MM.1S (cell line): ENCODE measurements around the gene GPRIN2.
"Not testable (repeated sequence)": the region's sequence is repeated elsewhere in the genome, so short reads cannot be mapped to it uniquely, and the experiment has no call there.

Experiments used
- DNase-seq: peaks from one replicate; pipeline ENCODE4 v3.0.0-alpha.2; 2015
- H2AFZ ChIP-seq: fragments of 300-600 bp; sonication (generic); 2 replicates; pipeline ENCODE4 v1.6.0; 2016; ENCODE audit warnings: antibody characterized with exemption, low read length
- H3F3A ChIP-seq: fragments of 300-600 bp; sonication (generic); 2 replicates; pipeline ENCODE4 v1.6.1; 2016; ENCODE audit warnings: mild to moderate bottlenecking, antibody characterized with exemption, low read length, moderate library complexity, mixed read lengths; ENCODE audit not compliant: insufficient read depth
- H3K27ac ChIP-seq: fragments of 300-600 bp; sonication (generic); 2 replicates; pipeline ENCODE4 v1.5.1; 2016; ENCODE audit warnings: mild to moderate bottlenecking, low read length
- H3K27me3 ChIP-seq: fragments of 300-600 bp; sonication (generic); replicated peaks from 2 replicates; pipeline ENCODE4 v1.6.0; 2016; ENCODE audit warnings: low read length; ENCODE audit not compliant: insufficient read depth
- H3K36me3 ChIP-seq: fragments of 300-600 bp; sonication (generic); replicated peaks from 2 replicates; pipeline ENCODE4 v1.6.1; 2016; ENCODE audit warnings: mild to moderate bottlenecking, low read length, mixed read lengths; ENCODE audit not compliant: insufficient read depth
- H3K4me1 ChIP-seq: fragments of 300-600 bp; sonication (generic); 2 replicates; pipeline ENCODE4 v1.6.1; 2016; ENCODE audit warnings: low read length, mixed read lengths
- H3K4me2 ChIP-seq: fragments of 300-600 bp; sonication (generic); 2 replicates; pipeline ENCODE4 v1.6.0; 2016; ENCODE audit warnings: low read depth, low read length
- H3K4me3 ChIP-seq: fragments of 300-600 bp; sonication (generic); 2 replicates; pipeline ENCODE4 v1.5.1; 2016; ENCODE audit warnings: low read length, mixed read lengths
- H3K79me2 ChIP-seq: fragments of 300-600 bp; sonication (generic); 2 replicates; pipeline ENCODE4 v1.6.1; 2016; ENCODE audit warnings: mixed run types, low read length, mixed read lengths
- H3K9ac ChIP-seq: fragments of 300-600 bp; sonication (generic); 2 replicates; pipeline ENCODE4 v1.6.1; 2016; ENCODE audit warnings: low read length, mixed read lengths
- H3K9me2 ChIP-seq: fragments of 300-600 bp; sonication (generic); replicated peaks from 2 replicates; pipeline ENCODE4 v1.6.1; 2016; ENCODE audit warnings: mild to moderate bottlenecking, low read length, mixed read lengths; ENCODE audit not compliant: insufficient read depth
- H3K9me3 ChIP-seq: fragments of 300-600 bp; sonication (generic); replicated peaks from 2 replicates; pipeline ENCODE4 v1.6.1; 2016; ENCODE audit warnings: mild to moderate bottlenecking, low read length, mixed read lengths; ENCODE audit not compliant: insufficient read depth
- H4K20me1 ChIP-seq: fragments of 300-600 bp; sonication (generic); 2 replicates; pipeline ENCODE4 v1.6.1; 2016; ENCODE audit warnings: mild to moderate bottlenecking, low read length, moderate library complexity, mixed read lengths; ENCODE audit not compliant: insufficient read depth
- EZH2 ChIP-seq: fragments of 300-600 bp; sonication (generic); optimal IDR thresholded peaks from 2 replicates; pipeline ENCODE3; 2017; ENCODE audit warnings: low read depth, mild to moderate bottlenecking, antibody characterized with exemption, low read length, mixed read lengths
- EZH2phosphoT487 ChIP-seq: fragments of 300-600 bp; sonication (generic); IDR thresholded peaks from 2 replicates; pipeline ENCODE4 v1.6.1; 2018; ENCODE audit warnings: antibody characterized with exemption, low read length
- TF ChIP-seq, protein P1 (sequence below): fragments of 300-600 bp; sonication (generic); IDR thresholded peaks from 2 replicates; pipeline ENCODE4 v1.5.1; 2016; ENCODE audit warnings: antibody characterized with exemption, low read length, mixed read lengths

GPRIN2 gene

DNA sequence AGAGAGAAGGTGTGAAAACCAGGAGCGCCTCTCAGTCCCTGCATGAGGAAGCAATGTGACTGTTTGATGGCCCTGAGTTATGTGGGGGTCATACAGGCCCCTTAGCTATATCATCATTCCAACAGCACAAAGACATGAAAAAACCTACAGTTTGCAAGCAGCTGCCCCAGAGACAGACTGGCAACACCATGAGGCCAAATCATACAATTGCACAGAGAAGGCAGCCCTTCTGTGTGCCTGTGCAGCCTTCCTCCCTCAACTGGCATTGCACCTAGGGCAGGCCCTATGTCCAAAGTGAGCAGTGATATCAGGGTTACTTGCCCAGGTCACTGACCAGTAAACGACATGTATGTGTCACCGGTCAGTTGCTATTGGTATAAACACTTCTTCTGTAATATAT lies 41.6 kb downstream of the GPRIN2 start:
- Histone ChIP-seq H4K20me1 (no peaks in the 10 kb centered on the region), H3K36me3 (no peaks in the 10 kb centered on the region), H3K9ac (no peak overlapping the region), H3K4me1 (no peaks in the 10 kb centered on the region), H3K9me2 (no peaks in the 10 kb centered on the region), H3K79me2 (no peaks in the 10 kb centered on the region), H3K4me2 (no peak overlapping the region), H3K9me3 (no peaks in the 10 kb centered on the region), H3K27me3 (no peaks in the 10 kb centered on the region), H2AFZ (no peak overlapping the region), H3K27ac (no peak overlapping the region), H3F3A (no peaks in the 10 kb centered on the region), H3K4me3 (no peak overlapping the region)
- no peak for DNase-seq
- TF ChIP-seq, protein P1, sequence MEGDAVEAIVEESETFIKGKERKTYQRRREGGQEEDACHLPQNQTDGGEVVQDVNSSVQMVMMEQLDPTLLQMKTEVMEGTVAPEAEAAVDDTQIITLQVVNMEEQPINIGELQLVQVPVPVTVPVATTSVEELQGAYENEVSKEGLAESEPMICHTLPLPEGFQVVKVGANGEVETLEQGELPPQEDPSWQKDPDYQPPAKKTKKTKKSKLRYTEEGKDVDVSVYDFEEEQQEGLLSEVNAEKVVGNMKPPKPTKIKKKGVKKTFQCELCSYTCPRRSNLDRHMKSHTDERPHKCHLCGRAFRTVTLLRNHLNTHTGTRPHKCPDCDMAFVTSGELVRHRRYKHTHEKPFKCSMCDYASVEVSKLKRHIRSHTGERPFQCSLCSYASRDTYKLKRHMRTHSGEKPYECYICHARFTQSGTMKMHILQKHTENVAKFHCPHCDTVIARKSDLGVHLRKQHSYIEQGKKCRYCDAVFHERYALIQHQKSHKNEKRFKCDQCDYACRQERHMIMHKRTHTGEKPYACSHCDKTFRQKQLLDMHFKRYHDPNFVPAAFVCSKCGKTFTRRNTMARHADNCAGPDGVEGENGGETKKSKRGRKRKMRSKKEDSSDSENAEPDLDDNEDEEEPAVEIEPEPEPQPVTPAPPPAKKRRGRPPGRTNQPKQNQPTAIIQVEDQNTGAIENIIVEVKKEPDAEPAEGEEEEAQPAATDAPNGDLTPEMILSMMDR: no peak
- no peak for TF ChIP-seq EZH2phosphoT487
- TF ChIP-seq EZH2: no peak

DNA sequence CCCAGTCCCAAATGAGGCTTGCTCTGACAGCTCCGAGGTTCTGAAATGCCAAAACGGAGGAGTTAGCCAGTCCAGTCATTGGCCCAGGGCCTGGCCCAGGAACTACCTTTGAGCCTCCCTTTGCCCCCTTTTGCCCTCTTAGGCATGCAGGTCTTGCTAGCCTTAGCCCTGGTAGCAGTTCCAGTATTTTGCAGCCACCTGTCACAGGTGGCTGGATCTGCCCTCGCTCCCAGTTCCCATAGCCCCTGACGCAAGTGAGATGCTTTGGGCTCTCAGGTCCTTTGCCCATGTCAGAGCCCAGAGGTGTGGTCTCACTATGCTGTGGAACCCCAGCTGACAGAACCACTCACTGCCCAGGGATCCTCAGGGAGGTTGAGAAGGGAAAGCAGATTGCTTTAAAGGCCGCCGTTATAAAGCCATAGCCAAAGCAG lies 42.0 kb downstream of the GPRIN2 start:
- Histone ChIP-seq H3K4me1 (no peaks in the 10 kb centered on the region), H3K9ac (no peak overlapping the region), H3K27me3 (no peaks in the 10 kb centered on the region), H3K79me2 (no peaks in the 10 kb centered on the region), H3K4me3 (no peak overlapping the region), H3K36me3 (no peaks in the 10 kb centered on the region), H3K27ac (no peak overlapping the region), H3K9me2 (no peaks in the 10 kb centered on the region), H2AFZ (no peak overlapping the region), H3K4me2 (no peak overlapping the region), H3K9me3 (no peaks in the 10 kb centered on the region), H3F3A (no peaks in the 10 kb centered on the region), H4K20me1 (no peaks in the 10 kb centered on the region)
- no peak for DNase-seq
- TF ChIP-seq EZH2 (no peak), EZH2phosphoT487 (no peak)
- TF ChIP-seq, protein P1: no peak

- not testable (repeated sequence) for H3K9me2 ChIP-seq, H3K4me1 ChIP-seq, H3K9ac ChIP-seq, H4K20me1 ChIP-seq, H3K4me2 ChIP-seq, H3K4me3 ChIP-seq, H3K27ac ChIP-seq, H3F3A ChIP-seq, H3K79me2 ChIP-seq, H3K36me3 ChIP-seq, H2AFZ ChIP-seq, H3K9me3 ChIP-seq, H3K27me3 ChIP-seq, DNase-seq
These were observed 43.1 kb downstream of the GPRIN2 start for GRCh38 chr10:46513333-46513732.

- not testable (repeated sequence) for H3K27me3 ChIP-seq, H3K9me2 ChIP-seq, H4K20me1 ChIP-seq, H3K9ac ChIP-seq, H3K4me2 ChIP-seq, H3F3A ChIP-seq, H3K4me3 ChIP-seq, H3K79me2 ChIP-seq, H3K27ac ChIP-seq, H2AFZ ChIP-seq, H3K36me3 ChIP-seq, H3K4me1 ChIP-seq, DNase-seq, H3K9me3 ChIP-seq
These were observed 43.7 kb downstream of the GPRIN2 start for GRCh38 chr10:46512725-46513124.

- not testable (repeated sequence) for H3K9me3 ChIP-seq, H3K4me1 ChIP-seq, H3K9ac ChIP-seq, H3F3A ChIP-seq, DNase-seq, H4K20me1 ChIP-seq, H3K79me2 ChIP-seq, H2AFZ ChIP-seq, H3K9me2 ChIP-seq, H3K36me3 ChIP-seq, H3K4me2 ChIP-seq, H3K27me3 ChIP-seq, H3K27ac ChIP-seq, H3K4me3 ChIP-seq
These were observed 44.5 kb downstream of the GPRIN2 start for GRCh38 chr10:46512002-46512401.
